OCI-LY7 (cell line): Measurements from ENCODE around the gene TAS2R20. TPM values are rescaled to one million over a fixed set of nuclear protein-coding genes. Genes with fewer than 3 reads are reported as not detected.

ENCODE experiments used
- BruUV-seq: library from RNA; stranded (reverse); fragments of 400-500 nt; replicated peaks from 2 replicates; lab custom pipeline; 2021; lab: Mats Ljungman, UMichigan
- CTCF ChIA-PET: fragments of 300-600 bp; sonication (Branson Sonifier 250); formaldehyde crosslinking; loops from one replicate; lab custom pipeline; 2022; ENCODE audit warnings: antibody characterized with exemption; ENCODE audit not compliant: unreplicated experiment; lab: Charles Lee
- POLR2A ChIA-PET: fragments of 300-600 bp; sonication (Branson Sonifier 250); formaldehyde crosslinking; loops from one replicate; lab custom pipeline; 2022; ENCODE audit warnings: antibody characterized with exemption; lab: Charles Lee
- DNase-seq: peaks from one replicate; pipeline ENCODE4 v3.0.0-alpha.2; 2015; ENCODE audit warnings: low spot score
- H2AFZ ChIP-seq: fragments of 200-600 bp; sonication (generic), shearing (Covaris generic); 2 replicates; pipeline ENCODE4 v1.6.1; 2014; ENCODE audit warnings: mild to moderate bottlenecking, antibody characterized with exemption, low read length, moderate library complexity
- H3K27ac ChIP-seq: fragments of 200-600 bp; sonication (generic); 2 replicates; pipeline ENCODE4 v1.5.1; 2014; ENCODE audit warnings: mixed run types, low read depth, mild to moderate bottlenecking, moderate library complexity, low read length, inconsistent platforms; ENCODE audit not compliant: poor library complexity, severe bottlenecking
- H3K36me3 ChIP-seq: fragments of 200-600 bp; sonication (generic); 2 replicates; pipeline ENCODE4 v1.6.1; 2014; ENCODE audit warnings: mild to moderate bottlenecking, antibody characterized with exemption, low read length, moderate library complexity, mixed read lengths; ENCODE audit not compliant: insufficient read depth
- H3K4me1 ChIP-seq: fragments of 200-600 bp; sonication (generic); 2 replicates; pipeline ENCODE4 v1.5.1; 2014; ENCODE audit warnings: mild to moderate bottlenecking, low read length; ENCODE audit not compliant: insufficient read depth, poor library complexity, severe bottlenecking
- H3K4me2 ChIP-seq: fragments of 200-600 bp; sonication (generic); 2 replicates; pipeline ENCODE4 v1.6.1; 2014; ENCODE audit warnings: mild to moderate bottlenecking, low read length
- H3K4me3 ChIP-seq: fragments of 200-600 bp; sonication (generic); 2 replicates; pipeline ENCODE4 v1.5.1; 2014; ENCODE audit warnings: mild to moderate bottlenecking, low read depth, low read length; ENCODE audit not compliant: poor library complexity, severe bottlenecking
- H3K79me2 ChIP-seq: fragments of 200-600 bp; sonication (generic); 2 replicates; pipeline ENCODE4 v1.6.1; 2016; ENCODE audit warnings: low read depth, mild to moderate bottlenecking, low read length, moderate library complexity, mixed read lengths; ENCODE audit not compliant: insufficient read depth
- H3K9me2 ChIP-seq: fragments of 200-600 bp; sonication (generic); 2 replicates; pipeline ENCODE4 v1.6.1; 2016; ENCODE audit warnings: mild to moderate bottlenecking, low read length, mixed read lengths; ENCODE audit not compliant: insufficient read depth
- H3K9me3 ChIP-seq: fragments of 200-600 bp; sonication (generic); 2 replicates; pipeline ENCODE4 v1.6.1; 2014; ENCODE audit warnings: mild to moderate bottlenecking, mixed run types, low read length, mixed read lengths
- H4K20me1 ChIP-seq: fragments of 200-600 bp; sonication (generic); 2 replicates; pipeline ENCODE4 v1.6.1; 2014; ENCODE audit warnings: mild to moderate bottlenecking, antibody characterized with exemption, low read length, moderate library complexity, mixed read lengths; ENCODE audit not compliant: insufficient read depth
- CTCF ChIP-seq: fragments of 200-600 bp; sonication (generic); conservative IDR thresholded peaks from 2 replicates; pipeline ENCODE4 v1.5.1; 2014; ENCODE audit warnings: mild to moderate bottlenecking, antibody characterized with exemption, low read length, moderate library complexity, mixed read lengths
- EZH2phosphoT487 ChIP-seq: fragments of 200-600 bp; sonication (generic); IDR thresholded peaks from 2 replicates; pipeline ENCODE4 v1.6.1; 2018; ENCODE audit warnings: low read depth, borderline replicate concordance, mild to moderate bottlenecking, mixed run types, antibody characterized with exemption, low read length, moderate library complexity, mixed read lengths
- intact Hi-C: fragments of 100-400 bp; cut with micrococcal nuclease; formaldehyde crosslinking; loops from one replicate; pipeline ENCODE4 v1.10.0; 2022; ENCODE audit not compliant: unreplicated experiment
- total RNA-seq, 2 experiments: library from RNA; depleted of rRNA in 1 of 2; stranded (reverse); fragments of >200 nt in 1 of 2; shearing (Covaris generic) in 1 of 2; gene quantifications; 2 replicates each; pipeline ENCODE4 v1.2.3, GENCODE V29; 2014 to 2022

The TAS2R20 gene
- total RNA-seq, 2 experiments from 2014 or later, result 1.9 to 2.1 TPM

GRCh38 chr12:10965476-10965875, 32.6 kb downstream of the TAS2R20 start:
- intact Hi-C loops, result no loop called here
- no TSS peak for BruUV-seq

GRCh38 chr12:10960211-10960610, 37.9 kb downstream of the TAS2R20 start:
- Histone ChIP-seq H3K9me2 (no peaks in the 10 kb centered on the region), H3K27ac (no peak overlapping the region), H3K36me3 (no peaks in the 10 kb centered on the region), H3K4me3 (no peak overlapping the region), H2AFZ (no peak overlapping the region), H3K9me3 (no peaks in the 10 kb centered on the region), H3K79me2 (no peaks in the 10 kb centered on the region), H3K4me2 (no peak overlapping the region), H3K4me1 (no peaks in the 10 kb centered on the region), H4K20me1 (no peaks in the 10 kb centered on the region)
- ChIA-PET POLR2A (no interaction called here), CTCF (no interaction called here)
- no TSS peak for BruUV-seq
- TF ChIP-seq EZH2phosphoT487 (no peak), CTCF (no peak)
- no peak for DNase-seq
- intact Hi-C loops, result no loop called here

More at GRCh38 chr12:10965476-10965875, 32.6 kb downstream of the TAS2R20 start:
- no peak for DNase-seq
- POLR2A ChIA-PET, result no interaction called here
- no peaks in the 10 kb centered on the region for H3K9me3 ChIP-seq
- H3K4me1 ChIP-seq, result no peaks in the 10 kb centered on the region
- H4K20me1 ChIP-seq, result no peaks in the 10 kb centered on the region
- H3K4me3 ChIP-seq, result no peak overlapping the region
- CTCF ChIA-PET, result no interaction called here
- no peak for TF ChIP-seq CTCF
- no peak for TF ChIP-seq EZH2phosphoT487
- H3K79me2 ChIP-seq, result no peaks in the 10 kb centered on the region
- no peak overlapping the region for H3K4me2 ChIP-seq
- H2AFZ ChIP-seq, result no peak overlapping the region
- no peaks in the 10 kb centered on the region for H3K36me3 ChIP-seq
- no peak overlapping the region for H3K27ac ChIP-seq
- no peaks in the 10 kb centered on the region for H3K9me2 ChIP-seq

- no peak overlapping the region for H2AFZ ChIP-seq
- H3K4me1 ChIP-seq, result no peaks in the 10 kb centered on the region
- no peaks in the 10 kb centered on the region for H3K79me2 ChIP-seq
- H3K9me3 ChIP-seq, result no peaks in the 10 kb centered on the region
- no peak overlapping the region for H3K4me3 ChIP-seq
- POLR2A ChIA-PET, result no interaction called here
- H3K4me2 ChIP-seq, result no peak overlapping the region
- CTCF ChIA-PET, result no interaction called here
- H3K9me2 ChIP-seq, result no peaks in the 10 kb centered on the region
- H3K36me3 ChIP-seq, result no peaks in the 10 kb centered on the region
- DNase-seq, result no peak
- H3K27ac ChIP-seq, result no peak overlapping the region
- no peaks in the 10 kb centered on the region for H4K20me1 ChIP-seq
- BruUV-seq, result no TSS peak
- TF ChIP-seq EZH2phosphoT487 (no peak), CTCF (no peak)
- intact Hi-C loops, result no loop called here
Observed at GRCh38 chr12:10959804-10960203, 38.3 kb downstream of the TAS2R20 start.
